Liver (tissue), 3 donors: ENCODE results near the gene CSRP1.

Experiments
- ATF3 ChIP-seq: IDR thresholded peaks from 2 replicates; pipeline ENCODE4 v1.6.1; 2016; ENCODE audit warnings: antibody characterized with exemption
- CTCF ChIP-seq: fragments of 150-350 bp; IDR thresholded peaks from 2 replicates; pipeline ENCODE4 v1.5.1; 2017; ENCODE audit warnings: improper control_type of control experiment, low read depth, low read length; ENCODE audit not compliant: missing input control
- EGR1 ChIP-seq, 2 donors: IDR thresholded peaks; 2 replicates each; pipeline ENCODE4 v1.6.1; 2016 to 2018; ENCODE audit warnings: antibody characterized with exemption in 2 of 2, low read depth in 2 of 2
- FOXA1 ChIP-seq: IDR thresholded peaks from 2 replicates; pipeline ENCODE4 v1.6.1; 2016; ENCODE audit warnings: antibody characterized with exemption
- JUND ChIP-seq, 2 donors: IDR thresholded peaks; 2 replicates each; pipeline ENCODE4 v1.6.1; 2016; ENCODE audit warnings: antibody characterized with exemption in 2 of 2
- MAX ChIP-seq: IDR thresholded peaks from 2 replicates; pipeline ENCODE4 v1.6.1; 2016; ENCODE audit warnings: antibody characterized with exemption
- REST ChIP-seq: IDR thresholded peaks from 2 replicates; pipeline ENCODE4 v1.6.1; 2016; ENCODE audit warnings: antibody characterized with exemption, mild to moderate bottlenecking
- RXRA ChIP-seq, 2 donors: IDR thresholded peaks; 2 replicates each; pipeline ENCODE4 v1.6.1; 2017 to 2018; ENCODE audit warnings: antibody characterized with exemption in 2 of 2, mild to moderate bottlenecking in 1 of 2
- SP1 ChIP-seq: IDR thresholded peaks from 2 replicates; pipeline ENCODE4 v1.6.1; 2018; ENCODE audit warnings: antibody characterized with exemption, mild to moderate bottlenecking
- TAF1 ChIP-seq: conservative IDR thresholded peaks from 2 replicates; pipeline ENCODE4 v1.6.1; 2016; ENCODE audit warnings: antibody characterized with exemption, mild to moderate bottlenecking
- YY1 ChIP-seq: IDR thresholded peaks from 2 replicates; pipeline ENCODE4 v1.6.1; 2016; ENCODE audit warnings: antibody characterized with exemption, mild to moderate bottlenecking
- donor health status: healthy.
- donor health status: healthy.

GRCh38 chr1:201460814-201461644 lies 45.9 kb downstream of the CSRP1 start:
- TF ChIP-seq MAX, result no peak
- TF ChIP-seq CTCF, result no peak
- no peak for TF ChIP-seq RXRA (IDR thresholded peaks at IDR 0.05)
- no peak for TF ChIP-seq JUND (IDR thresholded peaks at IDR 0.05)
- TF ChIP-seq SP1, result no peak
- TF ChIP-seq REST, result no peak
- TF ChIP-seq YY1, result no peak
- no peak for TF ChIP-seq ATF3
- no peak for TF ChIP-seq EGR1 (IDR thresholded peaks at IDR 0.05; ENCODE audit: low read depth in 2 of 2)
- no peak for TF ChIP-seq FOXA1
- no peak for TF ChIP-seq TAF1
